Stimulated activated CD4-positive, alpha-beta T cell treated with anti-CD3 and anti-CD28 coated beads, Interleukin-1b, Interleukin-23, amount 100 ng/mL, for 48 hours (primary cell): ENCODE results near the gene EIF5.

Experiments used
- DNase-seq: peaks from one replicate; pipeline ENCODE4 v3.0.0-alpha.2; 2020

EIF5 gene

GRCh38 chr14:103374121-103374520, 40.1 kb downstream of the EIF5 start:
- no peak for DNase-seq

DNA sequence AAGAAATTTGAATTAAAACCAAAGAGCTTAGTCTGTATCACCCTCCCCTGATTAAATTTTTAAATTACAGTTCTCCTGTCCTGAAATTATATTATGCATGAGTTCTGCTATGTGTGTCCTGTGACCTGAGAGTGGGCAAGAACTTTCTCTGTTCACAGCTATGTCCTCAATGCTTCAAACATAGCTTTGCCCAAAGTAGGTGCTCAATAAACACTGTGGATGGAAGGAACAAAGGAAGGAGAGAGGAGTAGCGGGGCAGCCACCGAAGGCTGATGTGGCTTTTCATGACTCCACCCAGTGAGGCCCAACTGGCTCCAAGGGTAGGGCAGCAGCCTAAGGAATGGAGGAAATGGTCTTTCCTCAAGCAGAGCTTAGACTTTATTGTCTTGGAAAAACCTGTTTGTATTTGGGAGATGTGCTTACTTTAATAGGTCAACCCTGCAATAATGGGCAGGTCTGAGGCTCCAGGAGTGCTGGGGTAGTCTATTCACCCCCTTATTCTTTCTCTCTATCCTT, 43.5 kb downstream of the EIF5 start:
- DNase-seq, result no peak

DNA sequence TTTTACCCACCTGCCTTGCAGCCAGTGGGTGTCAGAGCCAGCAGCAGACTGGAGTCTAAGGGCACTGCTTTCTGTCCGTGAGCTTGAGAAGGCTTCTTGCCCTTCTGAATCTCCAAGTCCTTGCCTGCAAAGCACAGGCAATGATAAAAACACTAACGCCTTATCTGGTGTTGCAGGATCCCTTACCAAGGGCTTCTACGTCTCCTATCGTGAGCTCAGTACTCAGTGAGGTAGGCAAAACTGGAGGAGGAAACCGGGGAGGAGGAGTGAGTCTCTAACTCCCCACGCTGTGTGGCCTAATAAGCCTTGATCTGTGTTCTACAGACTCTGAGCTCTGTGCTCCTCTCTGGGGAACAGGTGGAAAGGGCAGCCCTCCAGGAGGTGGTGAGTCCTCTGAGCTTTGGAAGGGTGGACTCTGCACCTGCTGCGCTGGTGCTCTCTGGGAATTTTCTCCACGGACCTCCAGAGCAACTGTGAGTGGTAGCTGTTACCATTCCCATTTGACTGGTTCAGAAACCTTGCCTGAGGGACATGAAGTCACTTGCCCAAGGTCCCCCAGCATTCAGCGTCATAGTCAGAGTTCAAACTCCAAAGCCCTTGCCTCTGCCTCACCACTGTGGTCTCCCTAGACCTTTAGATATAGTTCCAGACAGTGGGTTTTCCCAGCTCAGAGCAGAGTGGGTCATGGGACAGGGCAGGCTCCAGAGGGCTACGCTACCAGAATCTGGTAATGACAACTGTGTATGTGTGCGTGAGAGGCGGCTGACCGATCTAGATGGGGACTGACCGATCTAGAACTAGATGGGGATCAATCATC, 44.2 kb downstream of the EIF5 start:
- no peak for DNase-seq

- DNase-seq, result no peak
These were observed 46.8 kb downstream of the EIF5 start for GRCh38 chr14:103380719-103381377.

GRCh38 chr14:103382376-103382775, 48.3 kb downstream of the EIF5 start:
- no peak for DNase-seq

- DNase-seq, result no peak
These were observed 50.6 kb downstream of the EIF5 start for GRCh38 chr14:103384450-103385151.

DNA sequence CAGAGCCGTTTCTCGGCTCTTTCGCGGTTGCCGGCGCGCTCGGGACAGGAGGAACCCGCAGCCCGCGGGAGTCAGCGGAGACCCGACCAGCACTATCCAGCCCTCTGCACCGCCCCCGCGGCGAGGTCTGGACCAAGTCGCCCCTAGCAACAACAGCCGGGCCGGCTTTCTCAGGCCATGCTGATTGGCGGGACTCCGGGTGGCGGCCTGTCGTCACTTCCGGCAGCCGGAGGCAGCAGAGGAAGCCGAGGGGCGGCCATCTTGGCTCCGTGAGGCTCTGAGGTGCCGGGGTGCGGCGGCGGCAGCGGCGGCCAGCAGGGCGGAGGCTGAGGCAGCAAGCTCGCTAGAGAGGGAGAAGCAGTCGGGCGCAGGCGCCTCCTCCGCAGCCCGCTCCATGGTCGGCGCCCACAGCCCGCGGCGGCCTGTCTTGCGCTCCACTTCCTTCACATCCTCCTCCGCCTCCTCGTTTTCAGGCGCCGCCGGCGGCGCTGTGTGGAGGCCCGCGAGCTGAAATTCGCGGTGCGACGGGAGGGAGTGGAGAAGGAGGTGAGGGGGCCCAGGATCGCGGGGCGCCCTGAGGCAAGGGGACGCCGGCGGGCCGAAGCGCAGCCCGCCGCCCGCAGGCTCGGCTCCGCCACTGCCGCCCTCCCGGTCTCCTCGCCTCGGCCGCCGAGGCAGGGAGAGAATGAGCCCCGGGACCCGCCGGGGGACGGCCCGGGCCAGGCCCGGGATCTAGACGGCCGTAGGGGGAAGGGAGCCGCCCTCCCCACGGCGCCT, 51.3 kb downstream of the EIF5 start, which contains the start of gene MARK3:
Gene MARK3 (plus strand): TSS at position 264 of the 777 bp plus-strand sequence. CDS start 615 bp downstream, outside the sequence.
- peak; percentile 98 for DNase-seq

GRCh38 chr14:103385929-103386712, 52.1 kb downstream of the EIF5 start:
- DNase-seq, result peak; percentile 31

- no peak for DNase-seq
These were observed 52.8 kb downstream of the EIF5 start for GRCh38 chr14:103386713-103387329.

DNA sequence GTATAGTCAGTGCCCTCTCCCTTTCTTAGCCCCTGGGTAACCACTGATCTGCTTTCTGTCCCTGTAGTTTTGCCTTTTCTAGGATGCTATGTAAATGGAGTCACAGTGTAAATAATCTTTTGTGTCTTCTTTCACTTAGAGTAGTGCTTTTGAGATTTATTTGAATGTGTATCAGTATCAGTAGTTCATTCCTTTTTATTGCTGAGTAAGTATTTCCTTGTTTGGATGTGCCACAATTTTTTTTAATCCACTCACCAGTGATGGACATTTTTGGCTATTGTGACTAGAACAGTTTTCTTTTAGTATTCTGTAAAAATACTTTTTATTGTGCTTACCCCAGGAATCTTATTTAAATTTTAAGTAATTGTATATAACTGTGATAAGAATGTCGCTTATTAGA, 54.6 kb downstream of the EIF5 start:
- no peak for DNase-seq

- DNase-seq, result no peak
These were observed 56.6 kb downstream of the EIF5 start for GRCh38 chr14:103390605-103391004.

GRCh38 chr14:103391048-103391447, 57.0 kb downstream of the EIF5 start:
- peak; percentile 18 for DNase-seq

DNA sequence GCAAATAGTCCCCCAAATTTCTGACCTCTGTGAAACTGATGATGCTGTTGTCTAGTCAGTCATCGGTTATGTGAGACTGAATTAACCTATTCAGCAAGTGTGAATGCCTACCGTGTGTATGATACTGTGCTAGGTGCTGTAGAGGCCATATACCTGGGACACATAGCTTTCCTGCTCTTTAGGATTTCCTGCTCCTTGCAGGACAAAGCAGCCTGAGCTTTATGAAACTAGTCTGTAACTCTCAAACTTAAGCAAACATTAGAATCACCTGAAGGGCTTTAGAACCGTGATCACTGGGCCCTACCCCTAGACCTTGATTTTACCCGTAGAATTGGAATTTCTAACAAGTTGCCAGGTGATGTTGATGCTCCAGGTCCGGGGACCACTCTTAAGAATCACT, 58.1 kb downstream of the EIF5 start:
- DNase-seq, result no peak

- no peak for DNase-seq
These were observed 58.5 kb downstream of the EIF5 start for GRCh38 chr14:103392572-103392971.

DNA sequence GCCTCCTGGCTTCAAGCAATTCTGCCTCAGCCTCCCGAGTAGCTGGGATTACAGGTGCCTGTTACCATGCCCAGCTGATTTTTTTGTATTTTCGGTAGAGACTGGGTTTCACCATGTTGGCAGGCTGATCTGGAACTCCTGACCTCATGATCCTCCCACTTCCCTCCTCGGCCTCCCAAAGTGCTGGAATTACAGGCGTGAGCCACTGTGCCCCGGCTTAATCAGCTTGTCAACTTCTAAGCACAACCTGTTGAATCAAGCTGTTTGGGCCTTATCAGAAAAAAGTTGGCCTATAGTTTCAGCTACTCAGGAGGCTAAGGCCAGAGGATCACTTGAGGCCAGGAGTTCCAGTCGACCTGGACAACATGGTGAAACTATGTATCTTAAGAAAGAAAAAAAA, 59.0 kb downstream of the EIF5 start:
- DNase-seq, result no peak

- no peak for DNase-seq
These were observed 59.9 kb downstream of the EIF5 start for GRCh38 chr14:103393676-103394626.
